ENCODE data around the gene EGLN2.

The EGLN2 gene

GRCh38 chr19:40801426-40802299 is 2.7 kb downstream of the EGLN2 start:
- no peak for DNase-seq (ENCODE audit: low read depth)
- TF ChIP-seq CTCF (conservative IDR thresholded peaks at IDR 0.05; ENCODE audit: control insufficient read depth, insufficient read depth, low read depth, low read length) = no peak
- H3K4me3 ChIP-seq (ENCODE audit: control insufficient read depth, low read depth, low read length) = peak overlapping the region; percentile 13

- H3K4me3 ChIP-seq (ENCODE audit: control insufficient read depth, low read depth, low read length) = peak overlapping the region; percentile 14
- no peak for TF ChIP-seq CTCF (conservative IDR thresholded peaks at IDR 0.05; ENCODE audit: control insufficient read depth, insufficient read depth, low read depth, low read length)
- DNase-seq (ENCODE audit: low read depth) = no peak
Observed at GRCh38 chr19:40802300-40803169, 3.5 kb downstream of the EGLN2 start.

- DNase-seq (ENCODE audit: low read depth) = no peak
- TF ChIP-seq CTCF (conservative IDR thresholded peaks at IDR 0.05; ENCODE audit: control insufficient read depth, insufficient read depth, low read depth, low read length) = no peak
- H3K4me3 ChIP-seq (ENCODE audit: control insufficient read depth, low read depth, low read length) = no peak overlapping the region
Observed at GRCh38 chr19:40803170-40803856, 4.3 kb downstream of the EGLN2 start.

- no peak for TF ChIP-seq CTCF (conservative IDR thresholded peaks at IDR 0.05; ENCODE audit: control insufficient read depth, insufficient read depth, low read depth, low read length)
- DNase-seq (ENCODE audit: low read depth) = no peak
- no peak overlapping the region for H3K4me3 ChIP-seq (ENCODE audit: control insufficient read depth, low read depth, low read length)
Observed at GRCh38 chr19:40803857-40804782, 5.1 kb downstream of the EGLN2 start.

GRCh38 chr19:40804783-40805242 is 5.8 kb downstream of the EGLN2 start:
- no peak overlapping the region for H3K4me3 ChIP-seq (ENCODE audit: control insufficient read depth, low read depth, low read length)
- no peak for DNase-seq (ENCODE audit: low read depth)
- TF ChIP-seq CTCF (conservative IDR thresholded peaks at IDR 0.05; ENCODE audit: control insufficient read depth, insufficient read depth, low read depth, low read length) = no peak

Data from fibroblast of mammary gland (primary cell).